GM19351 (cell line): ENCODE measurements around the gene KRT71.

ENCODE experiments used
- ATAC-seq: cut with Tn5 transposase; IDR thresholded peaks from one replicate; pipeline ENCODE4 v1.9.1; 2021; ENCODE audit warnings: mild to moderate bottlenecking, moderate library complexity; ENCODE audit not compliant: unreplicated experiment

The KRT71 gene

DNA sequence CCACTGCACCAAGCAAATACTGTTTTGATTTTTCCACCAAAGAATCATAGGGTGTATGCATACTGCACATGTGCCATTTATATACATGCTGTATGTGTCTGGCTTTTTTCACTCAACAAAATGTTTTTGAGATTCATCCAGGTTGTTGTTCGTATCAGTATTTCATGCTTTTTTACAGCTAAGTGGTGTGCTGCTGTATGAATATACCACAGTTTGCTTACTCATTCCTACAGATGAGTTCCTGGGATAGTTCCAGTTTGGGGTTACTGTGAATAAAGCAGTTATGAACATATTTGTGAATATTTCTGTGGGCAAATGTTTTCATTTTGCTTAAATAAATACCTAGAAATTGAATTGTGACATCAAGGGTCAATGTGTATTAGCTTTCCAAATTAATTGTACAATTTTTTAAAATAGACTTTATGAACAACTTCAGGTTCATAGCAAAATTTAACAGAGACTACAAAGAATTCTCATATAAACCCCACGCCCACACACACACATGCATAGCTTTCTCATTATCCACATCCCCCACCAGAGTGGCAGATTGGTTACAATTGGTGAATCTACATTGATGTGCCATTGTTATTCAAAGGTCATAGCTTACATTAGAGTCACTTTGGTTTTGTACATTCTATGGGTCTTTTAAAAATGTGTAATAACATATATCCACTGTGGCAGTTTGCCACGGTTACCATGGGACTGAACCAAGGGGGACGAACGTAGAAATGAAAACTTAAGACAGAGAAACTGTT is 53.0 kb downstream of the KRT71 start:
- no peak for ATAC-seq

DNA sequence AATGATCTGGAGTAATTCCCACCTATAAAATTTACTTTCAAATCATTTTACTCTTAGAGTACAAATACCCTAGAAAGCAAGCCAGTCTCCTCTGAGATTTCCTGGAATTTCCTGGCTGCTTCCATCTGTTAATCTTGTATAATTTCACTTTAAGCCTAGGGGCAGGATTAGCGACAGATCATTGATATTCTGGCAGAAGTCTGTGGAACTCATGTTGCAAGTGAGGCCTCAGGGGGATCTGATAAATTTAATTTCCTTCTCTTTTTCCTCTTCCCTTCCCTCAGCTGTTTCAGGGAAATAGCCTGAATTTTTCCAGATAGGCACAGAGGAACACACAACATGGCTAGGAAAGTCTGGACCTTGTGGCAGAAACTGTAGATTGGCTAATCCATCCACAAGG is 54.0 kb downstream of the KRT71 start:
- ATAC-seq: no peak

DNA sequence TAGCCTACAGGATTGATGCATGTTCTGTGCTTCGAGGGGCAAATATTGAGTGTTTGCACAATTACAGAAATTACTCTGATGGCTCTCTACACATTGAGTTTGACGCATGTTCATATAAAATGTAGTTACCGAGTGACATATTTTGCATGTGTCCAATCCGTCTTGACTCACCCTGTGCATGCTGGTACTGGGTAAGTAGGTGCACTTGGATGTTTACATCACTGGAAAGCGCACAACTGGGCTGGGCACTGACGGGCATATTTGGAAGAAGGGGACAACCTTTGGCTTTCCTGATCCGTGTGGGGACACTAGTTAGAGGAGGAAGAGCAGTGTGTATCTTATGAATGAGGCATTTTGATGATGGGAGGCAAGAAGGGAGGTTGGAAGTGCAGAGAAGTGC is 55.0 kb downstream of the KRT71 start:
- no peak for ATAC-seq

DNA sequence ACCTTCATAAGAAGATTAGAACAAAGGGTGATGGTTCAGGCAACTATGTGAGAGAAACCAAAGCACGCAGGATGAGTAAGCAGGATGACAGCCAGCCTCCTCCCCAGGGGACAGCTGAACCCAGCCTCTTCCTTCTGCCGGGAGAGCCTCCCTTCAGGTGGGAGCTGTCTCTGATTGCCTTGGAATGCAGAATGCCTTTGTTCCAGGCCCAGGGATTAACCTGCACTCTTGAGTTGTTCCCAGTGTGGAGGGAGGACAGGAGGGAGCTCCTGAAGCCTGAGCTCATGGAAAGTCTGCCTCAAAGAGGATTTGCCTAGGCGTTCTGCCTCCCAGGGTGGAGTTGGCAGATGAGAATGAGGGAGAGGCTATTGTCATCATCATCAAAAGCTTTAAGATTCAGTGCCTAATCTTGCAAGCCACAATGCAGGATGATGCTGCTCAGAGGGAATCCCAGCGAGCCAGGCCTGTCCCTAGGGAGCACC is 56.3 kb downstream of the KRT71 start:
- ATAC-seq: no peak

DNA sequence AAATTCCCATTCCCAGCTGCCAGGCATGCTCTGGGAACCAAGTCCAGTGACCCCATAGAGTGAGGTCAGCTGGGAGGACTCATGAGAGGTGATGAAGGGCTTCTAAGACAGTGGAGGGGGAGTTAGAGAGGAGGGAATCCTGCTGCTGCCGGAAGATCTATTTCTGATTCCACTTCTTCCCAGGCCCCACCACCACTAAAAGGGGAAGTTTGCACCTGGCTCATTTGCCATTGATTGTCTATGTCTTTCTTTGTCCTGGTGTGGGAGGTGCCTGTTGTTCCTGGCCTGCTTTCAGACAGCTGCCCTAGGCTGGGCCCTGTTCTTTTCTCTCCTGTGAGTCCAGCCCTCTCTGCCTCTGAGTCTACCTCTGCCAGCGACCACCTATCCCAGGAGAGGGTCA is 56.9 kb downstream of the KRT71 start:
- no peak for ATAC-seq

DNA sequence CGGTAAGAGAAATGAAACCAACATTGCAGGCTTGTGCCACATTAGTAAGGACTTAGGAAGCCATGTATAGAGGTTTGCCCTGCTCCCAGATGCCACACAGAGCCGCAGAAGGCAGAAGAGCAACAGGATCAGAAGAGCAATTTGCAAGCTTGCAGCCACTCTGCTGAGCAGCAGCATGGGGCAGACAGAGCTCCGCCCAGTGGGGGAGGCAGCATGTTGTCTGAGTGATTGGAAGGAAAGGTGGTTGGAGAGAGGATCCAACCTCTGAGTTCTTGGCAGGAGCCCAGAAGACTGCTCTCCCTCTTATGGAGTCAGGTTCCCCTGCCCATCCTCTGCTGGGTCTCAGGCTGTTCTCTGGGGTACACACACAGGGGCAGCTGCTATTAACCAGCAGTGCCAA is 57.6 kb downstream of the KRT71 start:
- no peak for ATAC-seq

DNA sequence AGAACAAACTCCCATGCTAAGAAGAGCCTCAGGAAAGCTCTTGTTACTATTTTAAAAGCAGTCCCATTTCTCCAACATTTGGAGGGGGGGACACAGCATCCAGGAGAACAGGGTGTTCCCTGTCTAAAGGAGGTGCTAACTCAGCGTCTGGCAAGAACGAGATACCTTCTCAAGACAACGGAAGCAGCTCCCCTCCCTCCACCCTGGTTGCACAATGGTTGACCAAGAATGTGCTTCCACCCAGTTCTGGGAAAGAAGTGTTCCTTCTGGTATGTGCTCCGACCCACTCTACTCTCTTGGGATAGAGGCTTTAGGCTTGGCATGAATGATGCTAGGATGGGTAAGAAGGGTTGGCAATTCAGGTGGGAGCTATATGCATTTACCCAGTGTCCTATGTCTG is 58.4 kb downstream of the KRT71 start:
- no peak for ATAC-seq

DNA sequence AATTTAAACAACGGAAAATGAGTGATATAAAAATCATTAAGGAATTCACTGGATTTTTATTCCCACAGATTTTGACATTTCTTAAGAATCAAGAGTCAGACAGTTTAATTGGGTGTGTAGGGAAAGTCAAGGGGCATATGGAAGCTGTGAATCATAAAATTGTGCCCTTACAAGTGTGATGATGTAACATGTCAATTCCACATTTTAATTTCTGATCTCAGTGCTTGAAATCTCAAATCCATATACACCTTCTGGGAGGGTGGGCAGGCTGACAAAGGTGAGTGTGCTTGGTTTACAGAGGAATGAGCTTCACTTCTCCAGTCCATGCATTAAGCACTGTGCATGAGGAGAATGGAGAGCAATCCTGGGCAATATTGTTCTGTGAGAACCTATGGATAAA is 58.8 kb downstream of the KRT71 start:
- ATAC-seq: no peak
